NCI-H345 treated with DMSO at 0.1 percent for 48 hours (cell line): ENCODE measurements around the gene MGMT.

Experiments used
- DNase-seq: peaks from one replicate; lab custom pipeline; 2025; ENCODE audit not compliant: unreplicated experiment; lab: John Stamatoyannopoulos, UW

MGMT gene

DNA sequence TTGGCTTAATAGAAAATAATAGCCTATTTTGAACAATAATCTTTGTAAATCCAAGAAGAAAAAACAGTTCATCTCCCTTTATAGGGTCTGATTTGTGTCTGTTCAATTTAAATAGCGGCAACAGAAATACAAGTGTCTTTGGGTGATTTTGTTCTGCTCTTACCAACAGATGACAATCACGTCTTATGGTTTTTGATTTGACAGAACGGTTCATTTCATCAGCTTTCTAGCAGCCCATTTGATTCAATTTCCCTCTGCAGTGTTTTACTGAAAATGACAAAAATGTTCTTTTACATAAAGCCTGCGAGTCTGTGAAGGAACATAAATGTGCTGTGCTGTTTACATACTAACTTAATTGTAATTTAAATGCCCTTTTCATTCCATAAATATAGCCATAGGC is 180.5 kb downstream of the MGMT start:
- no peak for DNase-seq

DNA sequence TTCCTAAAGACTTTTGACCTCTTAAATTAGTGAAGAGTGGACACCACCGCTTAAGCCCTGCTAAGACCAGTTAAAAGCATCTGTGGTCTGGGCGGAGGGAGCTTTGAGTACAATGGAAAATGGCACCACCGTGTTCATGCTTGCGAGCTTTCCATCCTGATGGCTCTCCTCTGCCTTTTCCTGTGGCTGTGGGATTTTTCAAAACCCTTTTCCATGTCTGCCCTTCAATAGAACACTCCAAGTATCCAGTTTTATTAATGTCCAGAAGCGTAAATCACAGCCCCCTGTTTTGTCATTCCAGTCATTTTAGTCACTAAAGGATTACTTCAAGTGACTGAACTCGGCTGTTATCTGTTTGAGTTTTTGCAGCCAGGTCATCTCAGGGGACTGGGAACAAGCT is 181.8 kb downstream of the MGMT start:
- DNase-seq = no peak

DNA sequence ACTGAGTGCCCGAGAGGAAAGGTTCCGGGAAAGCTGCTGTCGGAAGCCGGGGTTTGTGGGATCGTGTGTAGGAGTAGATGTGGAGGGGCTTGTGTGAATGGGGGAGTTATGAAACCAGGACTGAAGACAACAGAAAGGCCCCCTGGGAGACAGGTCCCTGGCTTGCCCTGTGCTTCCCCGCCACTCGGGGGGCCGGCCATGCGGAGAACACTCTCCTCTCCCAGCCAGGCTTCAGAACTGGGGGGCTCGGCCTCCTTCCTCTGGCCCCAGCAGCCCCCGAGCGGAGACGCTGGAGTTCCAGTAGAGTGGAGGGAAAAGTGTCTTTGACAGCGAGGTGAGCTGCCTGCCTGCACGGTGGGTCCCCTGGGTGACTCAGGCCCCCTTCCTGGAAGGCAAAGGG is 185.0 kb downstream of the MGMT start:
- DNase-seq = no peak

DNA sequence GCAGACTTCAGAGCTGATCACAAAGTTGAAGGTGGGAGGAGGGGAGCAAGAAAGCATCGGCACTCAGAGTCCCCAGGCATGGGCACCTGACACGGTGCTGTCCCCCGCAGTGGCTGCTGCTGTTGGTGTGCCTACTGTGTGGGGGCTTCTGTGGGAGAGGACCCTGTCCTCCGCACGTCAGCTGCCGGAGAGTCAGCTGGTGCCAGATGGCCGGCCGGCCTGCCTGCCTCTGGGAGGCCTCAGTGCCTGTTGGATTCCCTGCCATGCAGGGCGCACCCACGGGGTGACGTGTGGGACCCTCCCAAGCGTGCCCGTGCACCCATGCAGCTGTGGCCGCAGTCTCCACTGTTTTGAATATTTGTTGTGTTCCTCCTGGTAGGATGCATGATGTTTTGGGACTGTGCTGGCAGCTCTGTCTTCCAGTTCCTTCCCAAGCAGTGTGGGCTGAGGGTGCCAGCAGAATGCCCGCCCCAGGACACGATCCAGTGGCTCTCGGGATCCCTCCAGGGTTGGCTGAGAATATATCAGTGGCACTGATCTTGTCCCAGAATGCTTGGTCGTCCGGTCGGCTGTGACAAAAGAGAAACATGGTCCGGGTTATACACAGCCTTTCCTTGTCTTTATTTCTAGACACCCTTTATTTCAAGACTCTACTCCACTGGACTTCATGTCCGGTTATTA is 185.6 kb downstream of the MGMT start:
- no peak for DNase-seq

DNA sequence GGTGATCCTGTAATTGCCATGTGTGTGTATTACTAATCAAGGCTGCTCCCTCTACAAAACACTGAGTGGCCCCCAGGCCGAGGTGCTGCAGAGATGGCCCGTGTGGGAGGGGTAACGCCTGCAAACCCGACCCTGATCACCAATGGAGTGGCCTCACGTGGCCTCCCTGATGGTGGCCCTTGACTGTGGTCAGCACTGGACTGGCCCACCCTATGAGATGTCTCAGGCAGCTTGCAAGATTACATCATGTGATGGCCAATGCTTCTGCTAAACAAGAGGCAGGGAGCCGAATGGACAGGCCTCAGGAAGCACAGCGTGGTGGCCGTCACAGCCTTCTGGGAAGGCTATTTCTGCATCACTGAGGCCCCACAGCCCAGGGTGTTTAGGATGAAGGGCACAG is 186.4 kb downstream of the MGMT start:
- DNase-seq = no peak

DNA sequence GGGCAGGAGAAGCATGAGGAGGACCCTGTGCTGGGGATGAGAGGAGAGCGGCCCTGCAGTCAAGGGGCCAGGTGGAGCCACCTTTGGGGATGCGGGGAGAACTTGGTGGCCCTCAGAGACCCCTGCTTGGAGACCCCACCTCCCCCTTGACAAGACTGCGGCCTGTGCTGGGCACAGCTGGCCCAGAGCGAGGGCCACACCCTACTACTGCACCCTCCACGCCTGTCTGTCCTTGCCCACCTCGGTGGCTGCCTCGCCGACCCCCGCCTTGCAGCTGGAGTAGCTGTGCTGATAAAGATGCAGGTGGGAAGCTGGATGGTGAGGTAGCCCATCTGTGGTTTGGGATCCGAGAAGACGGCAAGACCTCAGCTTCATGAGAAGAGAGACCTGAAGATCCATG is 186.8 kb downstream of the MGMT start:
- no peak for DNase-seq

DNA sequence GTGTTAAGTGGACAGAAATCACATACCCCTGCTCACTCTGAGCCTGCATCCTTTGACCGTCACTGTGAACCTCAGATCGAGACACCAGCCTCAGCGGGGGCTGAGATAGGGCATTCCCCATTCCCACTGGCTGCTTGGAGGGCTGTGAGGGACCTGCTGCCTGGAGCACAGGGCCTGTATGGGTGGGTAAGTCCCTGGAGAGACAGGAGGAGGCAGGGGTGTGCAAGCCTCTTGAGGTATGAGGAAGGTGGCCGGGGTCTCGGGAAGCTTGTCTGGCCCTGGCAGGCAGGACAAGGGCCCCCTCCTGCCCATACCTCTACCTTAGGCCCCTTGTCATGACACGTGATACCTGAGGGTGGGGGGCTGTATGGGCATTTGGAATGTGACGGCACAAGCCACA is 187.4 kb downstream of the MGMT start:
- DNase-seq = no peak

DNA sequence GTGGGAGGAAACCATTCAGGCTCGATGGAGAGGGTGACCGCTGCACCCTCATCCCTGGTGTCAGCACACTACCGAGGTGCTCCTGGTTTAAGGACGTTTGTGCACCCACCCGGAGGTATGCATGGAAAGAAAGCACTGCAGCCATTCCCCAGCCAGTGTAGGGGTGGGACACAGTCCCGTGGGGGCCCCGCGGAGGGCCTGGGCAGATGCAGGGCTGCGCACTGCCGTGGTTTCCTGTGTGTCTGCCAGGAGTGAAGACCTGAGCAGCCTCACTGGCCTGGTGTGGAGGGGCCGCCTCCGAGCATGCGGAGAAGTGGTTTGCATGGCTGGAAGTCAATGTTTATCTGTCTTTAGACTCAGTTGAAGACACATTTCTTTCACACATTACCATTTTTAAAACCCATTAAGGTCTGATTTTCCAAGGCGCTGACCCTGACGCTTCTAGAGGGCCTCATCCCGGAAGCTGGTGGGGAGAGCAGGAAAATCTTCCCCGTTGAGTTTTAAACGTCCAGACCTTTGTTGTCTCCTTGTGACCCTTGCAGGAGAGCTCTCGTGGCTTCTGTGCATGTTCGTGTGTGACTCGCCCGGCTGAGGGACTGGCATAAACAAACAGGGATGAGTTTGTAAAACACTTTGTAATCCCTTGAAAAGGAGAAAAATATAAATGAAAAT is 188.1 kb downstream of the MGMT start:
- DNase-seq = no peak

DNA sequence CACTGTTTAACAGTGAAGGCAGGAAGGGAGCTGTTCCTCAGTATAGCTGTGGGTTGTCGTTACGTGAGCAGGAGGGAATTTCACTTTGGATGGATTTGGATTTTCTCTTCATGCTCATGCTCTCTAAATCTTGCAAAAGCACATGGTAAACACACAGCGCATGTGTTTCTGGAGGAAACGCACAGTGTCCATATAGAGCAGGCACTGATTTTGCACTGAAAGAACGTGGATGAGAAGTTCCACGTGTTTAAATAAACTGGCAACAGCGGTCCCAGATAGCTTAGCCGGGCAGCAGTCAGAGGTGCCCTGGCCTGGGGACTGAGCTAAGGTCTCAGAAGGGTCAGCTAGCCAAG is 188.6 kb downstream of the MGMT start:
- DNase-seq = no peak

DNA sequence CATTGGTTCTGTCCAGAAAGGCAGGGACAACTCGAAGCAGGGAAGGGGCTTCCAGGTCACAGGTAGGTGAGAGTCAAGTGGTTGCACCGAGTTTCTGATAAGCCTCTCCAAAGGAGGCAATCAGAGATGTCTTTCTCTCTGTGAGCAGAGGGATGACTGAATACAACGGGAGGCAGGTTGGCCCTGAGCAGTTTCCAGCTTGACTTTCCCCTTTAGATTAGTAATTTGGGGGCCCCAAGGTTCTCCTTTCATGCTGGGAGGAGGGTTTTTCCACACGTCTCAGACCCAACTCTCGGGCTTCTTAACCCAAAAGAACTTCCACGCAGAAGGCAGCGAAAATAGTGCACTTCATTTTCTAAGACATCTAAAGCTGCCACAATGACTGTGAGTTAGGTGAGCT is 189.6 kb downstream of the MGMT start:
- no peak for DNase-seq

DNA sequence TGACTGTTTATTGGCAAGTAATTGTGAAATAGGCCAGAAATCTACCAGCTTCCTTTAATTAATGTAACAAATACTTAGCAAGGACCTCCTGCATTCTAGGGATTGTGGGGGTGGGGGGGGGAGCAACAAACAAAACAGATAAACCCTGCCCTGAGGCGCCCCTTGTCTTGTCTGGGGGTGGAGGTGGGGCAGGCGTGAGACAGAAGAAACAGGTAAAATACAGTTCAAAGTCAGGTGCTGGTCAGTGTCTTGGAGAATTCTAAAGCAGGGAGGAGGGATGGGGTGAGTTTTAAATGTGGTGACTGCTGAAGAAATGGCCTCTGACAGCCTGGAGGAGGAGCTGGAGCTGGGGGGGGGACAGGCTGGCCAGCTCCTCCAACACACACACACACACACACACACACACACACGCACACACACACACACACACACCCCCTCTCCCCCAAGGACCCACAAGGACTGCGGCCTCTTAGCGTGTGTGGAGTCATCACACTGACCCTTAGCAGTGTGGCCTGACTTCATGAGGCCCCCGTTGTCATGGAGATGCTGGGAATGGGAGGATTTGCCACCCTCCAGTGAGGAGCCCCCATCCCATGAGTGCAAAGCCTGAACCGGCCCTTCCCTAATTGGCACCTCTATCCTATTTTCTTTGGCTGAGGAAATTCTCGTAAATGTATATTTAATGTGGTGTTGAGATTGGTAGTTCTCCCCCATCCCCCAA is 190.4 kb downstream of the MGMT start:
- DNase-seq = no peak

DNA sequence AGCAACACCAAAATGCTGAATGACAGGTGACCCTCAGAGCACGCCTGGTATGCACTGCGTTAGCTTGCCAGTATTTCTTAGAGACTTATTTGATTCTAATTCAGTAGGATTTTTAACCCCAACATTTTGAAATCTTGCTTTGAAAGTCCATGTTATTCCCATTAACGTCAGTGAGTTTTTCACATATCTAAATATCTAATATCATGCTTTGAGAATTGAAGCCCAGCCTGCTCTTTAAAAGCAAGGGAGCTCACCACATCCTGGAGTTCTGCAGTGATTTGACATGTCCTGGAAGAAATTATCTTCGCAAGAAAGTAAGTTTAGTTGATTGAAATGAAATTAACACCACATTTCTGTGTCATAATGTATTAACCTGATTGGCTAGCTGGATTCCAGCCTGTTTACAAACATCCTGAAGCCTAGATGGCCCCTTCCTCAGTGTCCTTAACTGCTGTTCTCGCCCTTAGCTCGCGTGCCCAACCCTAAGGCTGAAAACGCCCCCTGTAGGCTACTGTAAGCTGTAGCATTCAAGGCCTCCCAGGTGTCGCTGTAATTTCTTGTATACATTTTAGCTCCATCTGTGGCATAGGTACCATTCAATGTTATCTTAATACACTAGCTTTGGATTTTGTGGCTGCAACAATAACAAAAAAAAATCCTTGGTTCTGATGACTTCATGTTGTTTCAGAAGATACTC is 191.5 kb downstream of the MGMT start:
- DNase-seq = no peak

DNA sequence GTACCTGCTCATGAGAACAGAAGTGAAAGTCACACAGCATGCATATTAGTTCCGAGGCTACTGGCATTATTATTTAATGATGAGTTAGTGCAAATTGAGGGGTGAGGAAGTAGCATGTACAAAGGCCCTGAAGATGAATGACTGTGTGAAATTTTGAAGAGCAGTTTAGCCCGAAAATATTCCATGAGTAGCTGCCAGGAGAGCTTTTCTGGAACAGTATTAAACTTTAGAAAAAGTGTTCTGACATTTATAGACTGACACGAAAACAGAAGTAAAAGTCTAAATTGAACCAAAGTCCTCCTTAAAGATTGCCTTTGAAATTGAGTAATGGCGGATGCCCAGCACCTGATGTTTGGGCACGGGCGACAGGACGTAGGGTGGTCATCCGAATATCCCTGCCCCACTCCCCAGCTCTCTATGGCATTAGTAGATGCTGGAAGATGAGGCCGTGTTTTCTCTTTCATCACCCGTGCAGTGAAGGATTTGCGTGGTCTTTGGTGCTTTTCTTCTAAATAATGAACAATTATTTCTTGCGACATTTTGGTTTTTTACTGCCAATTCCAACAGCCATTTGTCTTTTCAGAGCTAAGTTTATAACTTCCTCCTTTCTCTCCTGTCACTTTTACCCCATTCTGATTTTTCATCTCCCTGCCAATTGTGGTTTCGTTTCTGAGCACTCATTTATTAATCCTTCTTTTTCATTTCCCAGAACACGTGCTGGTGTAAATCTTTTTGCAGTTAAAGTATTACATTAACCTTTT is 192.6 kb downstream of the MGMT start:
- DNase-seq = no peak

DNA sequence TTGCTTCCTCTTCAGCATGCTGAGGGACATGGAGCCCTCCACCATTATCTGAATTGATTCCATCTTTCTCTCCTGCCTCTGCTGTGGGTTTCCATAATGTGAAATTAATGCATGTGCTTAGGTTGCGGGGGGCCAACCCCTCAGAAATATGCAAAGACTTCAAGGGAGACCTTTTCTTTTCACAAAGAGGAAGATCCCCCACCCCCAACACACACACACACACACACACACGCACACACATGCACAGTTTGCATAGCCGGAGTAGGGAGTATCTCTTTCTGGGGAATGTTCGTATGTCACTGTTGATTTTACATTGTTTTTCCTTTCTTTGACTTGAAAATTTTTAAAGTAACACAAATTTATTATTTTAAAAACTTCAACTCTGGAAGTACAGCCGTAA is 193.5 kb downstream of the MGMT start:
- no peak for DNase-seq

DNA sequence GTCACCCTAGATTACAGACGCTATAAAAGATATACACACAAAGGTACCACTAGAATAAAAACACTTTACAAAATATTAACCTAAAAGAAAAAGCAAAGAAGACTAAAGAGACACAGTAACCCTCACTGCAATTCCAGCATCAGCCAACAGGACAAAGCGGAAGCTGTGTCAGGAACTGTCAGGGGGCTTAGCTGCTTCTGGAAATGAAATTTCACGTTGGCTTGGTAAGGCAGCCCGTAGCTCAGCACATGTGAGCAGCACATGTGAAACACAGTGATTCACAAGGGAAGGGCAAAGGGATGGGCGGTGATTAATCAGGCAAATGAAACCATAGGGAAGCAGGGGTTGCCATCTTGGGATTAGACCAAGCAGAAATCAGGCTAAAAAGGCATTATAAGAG is 195.4 kb downstream of the MGMT start:
- no peak for DNase-seq

DNA sequence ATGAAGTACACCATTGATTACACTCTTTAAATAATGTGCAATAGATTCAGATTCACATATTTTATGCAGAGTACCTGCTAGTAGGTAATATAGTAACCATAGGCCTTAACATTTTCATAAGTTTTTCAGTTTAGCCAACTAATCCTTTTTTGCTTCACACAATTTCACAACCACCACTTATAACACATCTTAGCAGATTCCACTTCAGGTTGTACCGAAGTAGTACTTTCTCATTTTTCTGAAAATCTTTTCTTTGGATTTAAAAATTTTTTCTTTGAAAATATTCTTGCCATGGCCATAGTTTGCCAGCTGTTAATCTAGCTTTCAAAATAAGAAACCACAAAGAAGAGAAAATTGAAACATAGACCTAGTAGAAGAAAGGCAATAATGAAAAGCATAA is 203.1 kb downstream of the MGMT start:
- DNase-seq = no peak

DNA sequence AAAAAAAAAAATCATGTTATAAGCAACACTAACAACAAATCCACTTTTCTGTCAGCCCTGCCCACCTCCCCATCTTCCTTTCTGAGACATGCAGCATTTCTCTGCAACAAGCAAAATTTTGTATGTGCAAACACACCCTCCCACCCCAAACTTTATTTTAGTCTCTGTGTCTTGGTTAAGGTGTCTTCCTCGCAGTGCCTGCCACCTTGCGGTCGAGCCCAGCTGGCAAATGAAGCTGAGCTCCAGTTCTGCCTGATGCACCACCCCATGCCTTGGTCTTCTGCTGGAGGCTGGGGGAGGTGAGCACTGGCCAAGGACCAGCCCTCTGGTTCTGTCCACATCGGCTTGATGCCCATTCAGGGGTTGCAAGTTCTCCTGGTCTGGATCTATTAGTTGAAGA is 206.3 kb downstream of the MGMT start:
- DNase-seq = no peak

DNA sequence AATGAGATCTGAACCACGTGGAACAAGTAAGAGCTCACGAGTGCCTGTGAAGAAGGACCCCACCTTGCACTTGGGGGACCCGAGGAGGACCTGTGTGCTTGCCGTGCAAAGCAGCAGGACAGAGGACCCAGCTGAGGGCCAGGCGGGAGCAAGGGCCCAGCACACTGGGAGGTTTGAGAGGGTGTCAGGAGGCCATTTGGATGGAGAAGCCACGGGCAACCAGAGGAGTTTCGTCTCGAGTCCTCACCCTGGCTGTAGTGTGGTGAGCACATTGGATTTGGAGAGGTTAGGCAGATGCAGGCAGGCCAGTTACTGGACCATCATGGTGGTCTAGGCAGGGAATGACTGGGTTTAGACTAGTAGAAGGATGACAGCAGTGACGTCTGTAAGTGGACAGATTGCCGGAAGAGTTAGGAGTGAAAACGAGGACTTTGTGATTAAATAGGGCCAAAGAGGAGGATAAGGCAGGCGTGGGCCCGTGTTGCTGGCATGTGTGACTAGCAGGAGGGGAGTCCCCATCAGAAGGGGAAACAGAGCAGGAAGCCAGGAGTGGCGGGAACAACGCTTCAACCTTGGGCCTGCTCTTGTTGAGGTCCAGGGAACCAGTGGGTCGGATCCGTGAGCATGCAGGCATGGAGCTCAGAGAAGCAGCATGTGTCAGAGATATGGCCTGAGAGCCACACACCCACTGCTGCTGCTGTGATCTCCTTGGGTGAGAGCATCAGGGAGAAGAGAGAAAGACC is 208.2 kb downstream of the MGMT start:
- no peak for DNase-seq

DNA sequence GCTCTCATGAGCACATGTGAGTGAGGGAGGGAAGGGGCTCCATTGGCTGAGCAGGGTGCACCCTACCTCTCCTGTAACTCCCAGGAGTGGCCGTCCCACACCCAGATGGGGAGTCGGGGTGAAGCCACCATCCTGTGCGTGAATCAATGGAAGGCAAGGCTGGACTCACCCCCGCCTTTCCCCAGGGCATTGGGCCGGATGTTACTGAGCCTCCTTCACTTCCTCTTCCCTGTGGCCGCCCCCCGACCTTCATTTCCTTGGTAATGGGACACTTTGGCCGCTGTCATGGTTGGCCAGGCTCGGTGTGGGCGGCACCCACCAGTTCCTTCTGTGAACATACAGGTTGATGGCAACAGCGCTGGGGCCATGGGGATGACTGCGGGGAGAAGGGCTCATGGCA is 209.0 kb downstream of the MGMT start:
- DNase-seq = no peak

DNA sequence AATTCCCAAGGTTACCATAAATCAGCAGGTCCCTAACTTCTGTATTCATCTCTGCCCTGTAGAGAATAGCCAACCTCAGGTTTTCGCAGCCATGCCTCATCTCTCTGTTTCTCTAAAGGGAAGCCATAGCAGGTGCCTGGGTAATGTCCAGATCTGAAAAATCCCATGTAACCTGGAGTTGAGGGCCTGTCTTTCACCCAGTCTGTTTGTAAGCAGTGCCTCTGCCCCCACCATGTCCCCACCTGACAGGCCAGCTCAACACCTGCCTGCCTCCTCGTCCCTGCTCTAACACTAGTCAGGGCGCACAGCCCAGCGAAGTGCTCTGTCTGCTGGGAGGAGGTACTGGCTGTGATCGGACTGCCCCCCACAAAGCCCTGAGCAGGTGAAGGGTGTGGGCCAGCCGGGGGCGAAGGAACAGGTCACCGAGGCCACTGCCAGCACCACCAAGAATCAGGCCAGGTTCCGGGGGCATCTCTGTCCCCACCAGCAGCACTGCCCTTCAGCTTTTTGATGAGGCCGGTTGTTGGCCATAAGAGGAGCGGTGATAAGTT is 210.4 kb downstream of the MGMT start:
- no peak for DNase-seq
